Glomerular endothelial cell (primary cell): Measurements from ENCODE around the gene ANO10. TPM values are rescaled to one million over a fixed set of nuclear protein-coding genes. Genes with fewer than 3 reads are reported as not detected.
"Not testable (repeated sequence)": the region's sequence is repeated elsewhere in the genome, so short reads cannot be mapped to it uniquely, and the experiment has no call there.

Experiments used
- DNase-seq: peaks from one replicate; pipeline ENCODE4 v3.0.0-alpha.2; 2011; ENCODE audit warnings: low read depth, low spot score; ENCODE audit errors: extremely low read depth
- total RNA-seq: library from RNA; depleted of rRNA; stranded (reverse); fragments of >200 nt; gene quantifications from 2 replicates; pipeline ENCODE4 v1.2.3, GENCODE V29; 2015

ANO10 gene
- total RNA-seq, 1 donor from 2014 or later: 53.0 TPM

GRCh38 chr3:43489930-43490329 is 131.9 kb downstream of the ANO10 start:
- DNase-seq: no peak

- no peak for DNase-seq
Observed at GRCh38 chr3:43485931-43486330, 135.9 kb downstream of the ANO10 start.

DNA sequence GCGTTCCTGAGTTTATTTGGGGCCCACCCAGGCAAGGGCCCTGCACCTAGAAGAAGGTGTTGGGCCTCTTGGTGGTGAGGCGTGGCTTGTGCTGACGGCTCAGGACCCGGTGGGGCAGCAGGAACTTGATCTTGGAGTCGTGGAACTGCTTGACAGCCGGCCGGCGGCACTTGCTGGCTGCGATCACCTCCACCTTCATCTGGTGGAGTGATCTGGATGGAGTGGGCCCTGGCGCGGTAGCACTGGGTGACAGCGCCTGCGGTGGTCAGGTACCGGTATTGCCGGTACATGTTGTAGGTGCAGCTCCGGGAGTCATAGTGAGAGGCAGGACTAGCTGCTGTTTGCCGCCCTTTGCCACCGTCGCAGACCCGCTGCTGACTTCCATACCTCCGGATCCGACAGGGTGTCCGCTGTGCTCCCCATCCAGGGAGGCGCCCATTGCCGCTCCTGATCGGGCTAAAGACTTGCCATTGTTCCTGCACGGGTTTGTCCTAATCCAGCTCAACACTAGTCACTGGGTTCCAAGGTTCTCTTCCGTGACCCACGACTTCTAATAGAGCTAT is 136.8 kb downstream of the ANO10 start:
- no peak for DNase-seq

GRCh38 chr3:43481375-43481774 is 140.4 kb downstream of the ANO10 start:
- DNase-seq: no peak

DNA sequence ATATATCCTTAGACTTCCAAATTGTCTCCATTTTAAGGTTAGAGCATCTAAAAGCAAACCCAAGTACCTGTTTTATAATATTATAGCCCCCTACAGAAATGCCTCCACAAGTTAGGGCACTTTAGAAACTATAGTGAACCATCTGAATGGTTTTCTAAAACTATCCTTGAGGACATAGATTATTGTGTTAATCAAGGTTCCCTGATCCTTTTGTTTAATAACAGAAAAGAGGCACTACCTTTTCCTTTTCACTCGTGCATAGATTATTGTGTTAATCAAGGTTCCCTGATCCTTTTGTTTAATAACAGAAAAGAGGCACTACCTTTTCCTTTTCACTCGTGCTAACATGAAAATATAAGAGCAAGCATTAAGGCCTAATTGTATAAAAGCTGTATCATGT is 143.0 kb downstream of the ANO10 start:
- DNase-seq: not testable (repeated sequence)

GRCh38 chr3:43478118-43478785 is 143.6 kb downstream of the ANO10 start:
- no peak for DNase-seq

GRCh38 chr3:43477600-43477999 is 144.2 kb downstream of the ANO10 start:
- DNase-seq: peak; percentile 84

- DNase-seq: no peak
Observed at GRCh38 chr3:43473737-43474136, 148.1 kb downstream of the ANO10 start.

DNA sequence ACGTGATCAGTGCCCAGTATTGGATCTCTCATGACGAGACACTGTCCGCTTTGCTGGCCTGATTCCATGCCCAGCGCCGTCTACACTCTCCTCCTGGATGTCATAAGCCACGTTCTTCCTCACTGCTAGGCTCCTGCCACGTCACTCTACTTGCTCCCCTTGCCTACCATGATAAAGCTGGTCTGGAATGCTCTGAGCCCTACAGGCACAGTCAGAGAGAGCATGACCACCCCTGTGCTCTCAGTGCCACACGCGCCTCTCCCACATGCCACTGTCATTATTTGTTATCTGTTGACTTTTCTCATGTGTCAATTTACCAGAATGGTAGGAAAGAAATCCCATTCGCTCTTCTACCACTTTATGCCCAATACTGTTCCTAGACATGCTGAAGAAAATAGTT is 148.6 kb downstream of the ANO10 start:
- no peak for DNase-seq

- no peak for DNase-seq
Observed at GRCh38 chr3:43468133-43468532, 153.7 kb downstream of the ANO10 start.

GRCh38 chr3:43465109-43465508 is 156.7 kb downstream of the ANO10 start:
- no peak for DNase-seq

DNA sequence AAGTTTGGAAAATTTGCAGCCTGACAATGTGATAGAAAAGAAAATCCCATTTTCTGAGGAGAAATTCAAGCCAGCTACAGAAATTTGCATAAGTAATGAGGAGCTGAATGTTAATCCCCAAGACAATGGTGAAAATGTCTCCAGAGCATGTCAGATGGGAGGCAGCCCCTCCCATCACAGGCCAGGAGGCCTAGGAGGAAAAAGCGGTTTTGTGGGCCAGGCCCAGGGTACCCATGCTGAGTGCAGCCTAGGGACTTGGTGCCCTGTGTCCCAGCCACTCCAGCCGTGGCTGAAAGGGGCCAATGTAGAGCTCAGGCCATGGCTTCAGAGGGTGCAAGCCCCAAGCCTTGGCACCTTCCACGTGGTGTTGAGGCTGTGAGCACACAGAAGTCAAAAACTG is 159.2 kb downstream of the ANO10 start:
- not testable (repeated sequence) for DNase-seq

DNA sequence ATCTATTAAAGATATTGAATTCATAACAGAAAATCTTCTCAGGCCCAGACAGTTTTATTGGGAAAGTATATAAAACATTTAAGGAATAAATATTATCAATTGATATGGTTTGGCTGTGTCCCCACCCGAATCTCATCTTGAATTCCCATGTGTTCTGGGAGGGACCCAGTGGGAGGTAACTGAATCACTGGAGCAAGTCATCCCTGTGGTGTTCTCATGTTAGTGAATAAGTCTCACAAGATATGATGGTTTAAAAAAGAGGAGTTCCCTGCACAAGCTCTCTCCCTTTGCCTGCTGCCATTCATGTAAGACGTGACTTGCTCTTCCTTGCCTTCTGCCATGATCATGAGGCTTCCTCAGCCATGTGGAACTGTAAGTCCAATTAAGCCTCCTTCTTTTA is 160.5 kb downstream of the ANO10 start:
- DNase-seq: no peak

GRCh38 chr3:43457038-43457437 is 164.8 kb downstream of the ANO10 start:
- not testable (repeated sequence) for DNase-seq

- DNase-seq: no peak
Observed at GRCh38 chr3:43455233-43455632, 166.6 kb downstream of the ANO10 start.

- no peak for DNase-seq
Observed at GRCh38 chr3:43453981-43454380, 167.8 kb downstream of the ANO10 start.

GRCh38 chr3:43451670-43452254 is 170.0 kb downstream of the ANO10 start:
- no peak for DNase-seq

DNA sequence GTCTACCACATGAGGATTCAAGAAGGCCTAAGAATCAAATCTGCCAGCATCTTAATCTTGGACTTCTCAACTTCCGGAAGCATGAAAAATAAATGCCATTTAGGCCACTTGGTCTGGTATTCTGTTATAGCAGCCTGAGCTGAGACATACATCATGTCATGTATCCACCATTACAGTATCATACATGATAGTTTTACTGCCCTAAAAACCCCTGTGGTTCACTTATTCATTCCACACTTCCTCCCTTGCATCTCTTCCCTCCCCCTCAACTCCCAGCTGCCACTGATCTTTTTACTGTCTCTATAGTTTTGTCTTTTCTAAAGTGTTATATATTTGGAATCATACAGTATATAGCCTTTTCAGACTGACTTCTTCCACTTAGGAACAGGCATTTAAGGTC is 173.7 kb downstream of the ANO10 start:
- DNase-seq: no peak

DNA sequence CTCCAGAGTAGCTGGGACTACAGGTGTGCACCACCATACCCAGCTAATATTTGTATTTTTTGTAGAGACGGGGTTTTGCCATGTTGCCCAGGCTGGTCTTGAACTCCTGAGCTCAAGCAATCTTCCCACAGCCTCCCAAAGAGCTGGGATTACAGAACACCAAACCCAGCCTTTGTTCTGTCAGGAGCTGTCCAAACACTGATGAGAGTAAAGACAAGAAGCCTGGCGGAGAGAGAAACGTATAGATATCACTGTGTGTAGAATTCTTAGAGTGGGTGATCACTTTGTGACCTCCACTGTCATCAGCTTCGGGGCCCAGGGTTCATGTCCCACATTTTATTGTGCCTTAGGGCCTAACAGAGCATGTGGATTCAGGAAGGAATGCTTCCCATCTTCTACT is 176.0 kb downstream of the ANO10 start:
- no peak for DNase-seq

DNA sequence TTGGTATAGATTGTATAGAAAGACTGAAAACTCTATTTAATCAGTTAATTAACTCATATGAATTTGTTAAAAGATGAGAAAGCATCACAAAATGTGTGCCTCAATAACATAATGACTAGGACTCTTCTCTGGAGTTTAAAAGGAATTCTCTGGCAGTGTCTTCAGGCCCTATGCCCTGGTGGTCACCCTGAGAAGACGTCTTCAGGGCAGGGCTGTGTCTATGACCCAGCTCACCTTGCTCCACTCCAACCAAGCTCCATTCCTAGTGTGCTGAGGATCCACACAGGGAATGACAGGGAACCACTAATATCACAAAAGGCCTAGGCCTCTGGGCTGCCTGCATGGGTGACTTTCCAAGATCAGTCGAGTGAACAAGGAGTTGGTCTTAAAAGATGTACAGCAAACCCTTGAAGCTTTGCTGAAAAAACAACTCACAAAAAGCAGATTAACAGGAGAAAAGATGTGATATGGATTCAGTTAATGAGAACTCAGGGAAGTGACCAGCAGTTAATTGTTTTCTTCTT is 178.9 kb downstream of the ANO10 start:
- DNase-seq: no peak

DNA sequence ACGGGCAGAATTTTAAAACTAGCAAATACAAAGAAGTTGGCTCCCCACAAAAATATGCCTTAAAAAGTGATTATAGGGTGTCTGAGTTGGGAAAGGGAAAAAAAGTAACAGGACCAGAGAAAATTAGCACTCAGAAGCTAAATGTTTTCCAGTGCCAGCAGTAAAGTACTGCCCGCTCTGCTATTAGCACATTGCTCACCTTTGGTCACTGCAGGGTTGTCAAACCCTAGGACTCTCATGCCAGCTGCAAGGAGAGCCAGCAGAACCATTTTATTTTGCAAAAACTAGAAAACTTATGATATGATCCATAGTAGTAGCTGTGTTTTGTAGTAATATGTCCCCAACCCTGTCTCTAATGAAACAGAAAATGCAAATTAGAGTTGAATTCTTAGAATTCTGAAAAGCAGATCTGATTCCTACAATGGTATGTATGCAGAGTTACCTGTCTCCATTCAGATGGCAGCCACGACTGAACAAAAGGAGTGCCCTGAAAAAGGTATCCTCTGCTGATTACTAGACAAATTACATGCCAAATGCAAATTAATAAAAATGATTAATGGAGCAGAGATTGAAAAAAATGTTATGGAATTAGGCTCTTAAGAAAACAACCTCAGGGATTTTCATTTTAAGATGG is 185.2 kb downstream of the ANO10 start:
- no peak for DNase-seq

DNA sequence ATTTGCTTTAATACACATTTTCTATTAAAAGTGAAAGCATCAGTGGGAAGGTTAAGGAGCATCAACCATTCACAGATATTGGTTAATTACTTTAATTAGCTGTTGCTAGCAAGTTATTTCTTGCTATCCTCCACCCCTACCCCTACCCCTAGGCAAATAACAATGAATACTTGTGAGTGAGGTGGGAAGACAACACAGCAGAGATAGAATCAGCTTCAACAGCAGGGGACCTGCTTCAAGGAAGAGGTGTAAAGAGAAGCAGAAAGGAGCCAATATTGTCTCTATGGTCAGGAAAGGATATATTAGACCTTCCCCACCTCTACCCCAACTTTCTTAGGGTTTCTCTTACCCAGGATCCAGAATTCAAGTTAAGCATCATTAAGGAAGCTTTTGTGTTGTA is 186.1 kb downstream of the ANO10 start:
- DNase-seq: no peak
